Stimulated activated CD4-positive, alpha-beta T cell treated with anti-CD3 and anti-CD28 coated beads, Interleukin-4, amount 100 ng/mL, for 24 hours (primary cell): Measurements from ENCODE around the gene ACTMAP.
"Not testable (repeated sequence)": the region's sequence is repeated elsewhere in the genome, so short reads cannot be mapped to it uniquely, and the experiment has no call there.

Experiments
- DNase-seq: peaks from one replicate; pipeline ENCODE4 v3.0.0-alpha.2; 2020

Gene ACTMAP, protein sequence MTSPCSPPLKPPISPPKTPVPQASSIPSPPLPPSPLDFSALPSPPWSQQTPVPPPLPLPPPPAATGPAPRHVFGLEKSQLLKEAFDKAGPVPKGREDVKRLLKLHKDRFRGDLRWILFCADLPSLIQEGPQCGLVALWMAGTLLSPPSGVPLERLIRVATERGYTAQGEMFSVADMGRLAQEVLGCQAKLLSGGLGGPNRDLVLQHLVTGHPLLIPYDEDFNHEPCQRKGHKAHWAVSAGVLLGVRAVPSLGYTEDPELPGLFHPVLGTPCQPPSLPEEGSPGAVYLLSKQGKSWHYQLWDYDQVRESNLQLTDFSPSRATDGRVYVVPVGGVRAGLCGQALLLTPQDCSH

DNA sequence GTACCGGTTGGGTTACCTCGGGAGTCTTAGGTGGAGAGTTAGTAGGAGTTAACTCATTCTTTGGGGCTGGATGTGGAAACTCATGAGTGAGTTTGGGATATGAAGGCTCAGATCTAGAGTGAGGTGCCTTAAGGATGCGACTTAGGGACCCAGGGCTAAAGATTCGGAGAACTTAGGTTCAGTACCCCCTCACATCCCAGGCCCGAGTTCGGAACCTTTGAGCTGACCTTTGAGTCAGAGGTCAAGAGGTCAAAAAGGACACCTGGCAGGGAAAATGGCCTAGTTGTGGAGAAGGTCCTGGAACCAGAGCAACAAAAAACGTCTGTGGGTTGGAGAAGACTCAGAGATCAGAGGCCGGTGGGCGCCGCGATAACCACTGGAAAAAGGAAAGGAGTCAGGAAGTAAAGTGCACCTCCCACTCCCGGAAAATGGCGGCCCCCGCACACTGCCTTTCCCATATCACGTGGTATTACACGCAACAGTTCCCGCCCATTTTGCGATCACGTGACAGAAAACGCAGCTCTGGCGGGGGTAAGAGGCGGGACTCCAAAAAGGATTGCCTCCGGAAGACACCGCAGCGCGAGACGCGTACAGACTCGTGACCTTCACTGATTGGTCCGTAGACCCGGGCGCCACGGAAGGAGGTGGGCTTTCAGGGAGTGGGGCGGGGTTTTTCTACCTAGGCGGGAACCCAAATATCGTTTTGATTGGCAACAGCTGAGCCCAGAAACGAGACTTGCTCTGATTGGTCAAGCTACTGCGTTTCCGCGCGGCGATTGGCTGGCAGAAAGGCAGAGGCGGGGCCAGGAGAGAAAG lies at the start of gene ACTMAP:
ACTMAP (minus strand) TSS at position 420 of the 816 bp plus-strand sequence. CDS start 674 bp downstream, outside the sequence.
- peak; percentile 100 for DNase-seq

DNA sequence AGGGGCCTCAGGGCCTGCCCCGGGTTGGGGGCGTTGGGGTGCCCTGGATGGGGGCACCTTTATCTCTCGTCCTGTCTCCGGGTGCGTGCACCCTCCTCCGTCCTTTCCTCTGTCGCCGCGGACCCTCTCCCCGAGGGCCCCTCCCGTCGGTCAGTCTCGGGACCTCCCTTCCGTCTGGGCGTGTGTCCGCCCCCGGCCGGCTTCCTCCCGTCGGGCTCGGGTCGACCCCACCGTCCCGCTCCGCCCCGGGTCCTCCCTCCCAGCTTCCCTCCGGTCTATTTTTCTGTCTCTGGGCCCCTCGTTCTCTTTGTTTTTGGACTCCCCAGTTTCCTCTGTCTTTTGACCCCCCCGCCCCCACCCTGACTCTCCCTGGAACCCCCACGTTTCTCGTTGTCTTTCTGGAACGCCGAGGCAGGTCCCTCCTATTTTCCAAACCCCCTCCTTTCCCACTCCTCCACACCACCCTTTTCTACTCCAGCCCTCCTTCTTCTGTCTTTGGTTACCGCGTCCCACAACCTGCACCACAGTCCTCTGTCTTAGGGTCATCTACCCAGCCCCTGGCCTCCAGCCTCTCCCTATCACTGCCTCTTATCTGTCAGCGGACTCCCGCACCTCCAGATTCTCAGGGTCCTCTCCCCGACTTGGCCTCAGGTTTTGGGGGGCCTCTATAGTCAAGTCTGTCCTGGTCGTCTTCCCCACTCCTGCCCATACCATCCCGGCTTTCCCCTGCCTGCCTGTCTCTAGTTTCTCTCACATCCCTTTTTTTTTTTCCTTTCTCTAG lies 49.5 kb upstream of the ACTMAP start:
- no peak for DNase-seq

- peak; percentile 100 for DNase-seq
These were observed 48.6 kb upstream of the ACTMAP start, which contains the start of gene EGLN2 for GRCh38 chr19:40798683-40799557. Gene EGLN2, plus strand, starts transcription at chr19:40799191. Its CDS starts 1,382 bp downstream, at chr19:40800573.

DNA sequence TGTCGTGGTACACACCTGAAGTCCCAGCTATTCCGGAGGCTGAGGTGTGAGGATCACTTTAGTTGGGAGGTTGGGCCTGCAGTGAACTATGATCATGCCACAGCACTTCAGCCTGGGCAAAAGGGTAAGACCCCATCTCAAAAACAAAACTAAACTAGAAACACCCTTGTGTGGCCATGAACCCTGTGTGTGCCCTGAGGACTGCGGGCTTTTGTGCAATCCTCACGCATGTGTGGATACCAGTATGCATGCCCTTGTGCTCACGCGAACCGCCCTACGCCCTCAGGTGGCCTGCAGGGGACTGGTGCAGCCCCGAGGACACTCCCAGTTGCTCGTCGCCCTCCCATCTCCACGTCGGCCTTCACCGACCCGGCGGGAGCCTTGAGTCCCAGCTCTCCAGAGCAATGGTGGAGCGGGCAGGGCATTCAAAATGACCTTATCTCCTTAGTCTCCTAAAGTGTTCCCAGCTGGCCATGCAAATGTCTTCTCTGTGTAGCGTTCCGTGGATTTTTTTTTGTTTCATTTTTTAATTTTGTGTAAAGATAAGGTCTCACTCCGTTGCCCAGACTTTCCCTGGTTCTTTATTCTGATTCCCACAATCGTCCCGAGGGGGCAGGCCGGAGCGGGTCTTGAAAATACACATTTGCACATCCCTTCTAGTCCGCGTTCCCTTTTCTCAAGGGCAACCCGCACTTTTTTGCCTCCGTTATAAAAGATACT lies 47.8 kb upstream of the ACTMAP start:
- DNase-seq = peak; percentile 66

DNA sequence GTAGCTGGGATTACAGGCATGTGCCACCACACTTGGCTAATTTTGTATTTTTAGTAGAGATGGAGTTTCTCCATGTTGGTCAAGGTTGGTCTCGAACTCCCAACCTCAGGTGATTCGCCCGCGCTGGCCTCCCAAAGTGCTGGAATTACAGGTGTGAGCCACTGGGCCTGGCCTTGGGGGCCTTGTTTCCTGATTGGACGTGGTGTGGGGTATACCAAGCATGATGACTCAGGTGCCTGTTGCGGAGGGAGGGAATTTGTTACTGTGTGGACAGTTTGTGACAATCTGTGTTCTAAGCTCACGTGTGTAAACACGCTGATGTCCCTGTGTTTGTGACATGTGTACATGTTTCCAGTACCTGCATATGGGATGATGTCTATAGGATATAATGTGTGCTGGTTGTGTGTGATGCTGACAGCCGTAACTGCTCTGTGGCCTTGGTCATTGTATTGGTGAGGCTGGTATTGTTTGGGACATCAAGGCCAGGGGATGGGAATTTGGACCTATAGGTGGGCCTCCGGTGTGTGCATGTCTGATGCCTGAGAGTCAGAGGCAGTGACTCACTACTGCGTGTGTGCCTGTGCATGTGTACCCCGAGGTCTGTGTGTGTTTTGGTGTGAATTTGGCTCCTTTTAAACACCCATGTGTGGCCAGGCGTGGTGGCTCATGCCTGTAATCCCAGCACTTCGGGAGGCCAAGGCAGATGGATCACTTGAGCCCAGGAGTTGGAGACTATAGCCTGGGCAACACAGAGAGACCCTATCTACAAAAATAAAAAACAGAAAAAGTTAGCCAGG lies 47.1 kb upstream of the ACTMAP start:
- DNase-seq = no peak

GRCh38 chr19:40791996-40792395 lies 41.7 kb upstream of the ACTMAP start:
- no peak for DNase-seq

- DNase-seq = no peak
These were observed 41.1 kb upstream of the ACTMAP start for GRCh38 chr19:40791349-40791748.

GRCh38 chr19:40786060-40787037 lies 36.1 kb upstream of the ACTMAP start:
- no peak for DNase-seq

DNA sequence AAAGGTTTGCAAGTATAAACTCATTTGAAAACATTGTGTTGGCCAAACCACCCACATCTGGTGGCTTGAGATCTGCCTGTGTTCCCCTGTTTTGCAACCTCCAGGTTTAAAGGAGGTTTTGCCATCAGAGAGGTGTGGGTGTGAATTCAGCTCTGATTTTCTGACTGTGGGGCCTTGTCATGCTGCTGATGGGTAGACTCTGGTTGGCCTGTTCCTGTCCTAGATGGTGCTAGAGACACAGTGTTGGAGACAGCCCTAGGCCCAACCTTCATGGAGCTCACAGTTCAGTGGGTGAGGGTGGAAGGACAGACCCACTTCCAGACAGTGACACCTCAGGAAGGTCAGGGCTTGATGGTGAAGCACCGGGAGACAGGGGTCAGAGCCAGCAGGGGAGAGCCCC lies 35.2 kb upstream of the ACTMAP start:
- DNase-seq = no peak

- not testable (repeated sequence) for DNase-seq
These were observed 33.9 kb upstream of the ACTMAP start for GRCh38 chr19:40784146-40784545.

DNA sequence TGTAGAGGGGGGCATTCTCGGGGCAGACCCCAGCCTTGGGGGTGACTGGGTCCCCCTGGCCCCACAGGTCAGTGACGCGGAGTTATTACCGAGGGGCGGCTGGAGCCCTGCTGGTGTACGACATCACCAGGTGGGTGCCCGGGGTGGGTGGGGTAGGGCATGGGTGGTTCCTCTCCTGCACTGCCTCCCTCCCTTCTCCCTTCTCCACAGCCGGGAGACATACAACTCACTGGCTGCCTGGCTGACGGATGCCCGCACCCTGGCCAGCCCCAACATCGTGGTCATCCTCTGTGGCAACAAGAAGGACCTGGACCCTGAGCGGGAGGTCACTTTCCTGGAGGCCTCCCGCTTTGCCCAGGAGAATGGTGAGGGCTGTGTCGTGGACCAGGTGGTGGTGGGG lies 33.4 kb upstream of the ACTMAP start:
- no peak for DNase-seq

GRCh38 chr19:40781140-40781539 lies 30.9 kb upstream of the ACTMAP start:
- DNase-seq = no peak

- DNase-seq = no peak
These were observed 30.3 kb upstream of the ACTMAP start for GRCh38 chr19:40780582-40780981.

DNA sequence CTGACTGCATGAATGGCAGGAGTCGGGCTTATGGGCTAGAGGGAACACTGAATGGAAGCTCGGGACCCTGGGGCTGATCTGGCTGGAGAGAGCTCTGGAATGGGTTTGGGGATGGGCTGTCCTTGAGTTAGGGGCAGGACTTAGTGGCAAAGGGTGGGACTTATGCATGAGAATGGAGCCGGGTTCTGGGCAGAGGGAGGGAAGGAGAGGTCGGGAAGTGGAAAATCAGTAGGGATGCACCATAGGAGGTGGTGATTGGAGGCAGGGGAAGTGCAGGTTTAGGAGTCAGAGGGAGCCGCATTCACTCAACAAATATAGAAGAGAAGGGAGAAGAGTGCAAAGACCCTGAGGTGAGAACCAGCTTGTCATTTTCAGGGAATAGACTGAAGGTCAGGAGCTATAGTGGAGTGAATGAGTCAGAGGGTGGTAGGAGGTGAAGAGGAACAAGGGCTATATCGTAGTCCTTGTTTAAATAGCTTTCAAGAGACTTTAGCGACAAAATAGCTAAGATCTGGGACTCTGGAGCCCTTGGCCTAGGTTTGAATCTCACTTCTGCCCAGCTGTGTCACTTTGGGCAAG lies 28.5 kb upstream of the ACTMAP start:
- DNase-seq = no peak

DNA sequence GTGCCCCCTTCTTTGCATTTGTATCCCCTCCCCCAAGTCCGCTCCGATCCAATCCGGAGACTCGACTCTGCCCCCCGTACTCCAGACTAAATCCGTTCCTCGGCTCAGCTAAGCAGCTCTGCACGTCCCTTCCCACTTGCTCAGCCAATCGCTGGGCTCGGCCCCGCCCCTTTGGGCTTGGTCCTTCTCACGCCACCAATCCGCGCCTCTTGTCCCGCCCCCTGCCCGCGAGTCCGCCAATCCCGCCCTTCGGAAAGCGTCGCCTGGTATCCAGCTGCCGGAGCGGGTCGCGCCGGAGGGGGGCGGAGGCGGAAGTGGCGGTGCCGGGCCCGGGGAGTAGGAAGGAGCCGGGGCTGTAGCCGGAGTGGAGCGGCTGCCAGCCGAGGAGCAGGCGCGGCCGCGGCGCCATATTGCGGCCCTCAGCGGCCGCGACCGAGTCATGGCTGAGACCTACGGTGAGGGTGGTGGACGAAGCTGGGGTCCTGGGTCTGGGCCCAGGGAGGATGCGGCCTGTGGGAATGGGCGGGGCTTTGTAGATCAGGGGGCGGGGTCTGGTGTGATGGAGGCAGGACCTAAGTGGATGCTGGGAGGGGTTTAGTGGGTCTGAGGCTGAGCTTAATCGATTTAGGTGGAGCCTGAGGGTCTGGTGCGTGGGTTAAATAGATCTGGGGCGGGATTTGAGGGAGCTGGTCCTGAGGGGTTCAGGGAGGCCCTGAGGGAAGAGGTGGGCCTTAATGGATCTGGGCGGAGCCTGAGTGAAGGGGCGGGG lies 27.8 kb upstream of the ACTMAP start, which contains the start of gene RAB4B:
RAB4B (plus strand) TSS at position 311 of the 769 bp plus-strand sequence; CDS start at position 440, 129 bp downstream.
- peak; percentile 100 for DNase-seq

DNA sequence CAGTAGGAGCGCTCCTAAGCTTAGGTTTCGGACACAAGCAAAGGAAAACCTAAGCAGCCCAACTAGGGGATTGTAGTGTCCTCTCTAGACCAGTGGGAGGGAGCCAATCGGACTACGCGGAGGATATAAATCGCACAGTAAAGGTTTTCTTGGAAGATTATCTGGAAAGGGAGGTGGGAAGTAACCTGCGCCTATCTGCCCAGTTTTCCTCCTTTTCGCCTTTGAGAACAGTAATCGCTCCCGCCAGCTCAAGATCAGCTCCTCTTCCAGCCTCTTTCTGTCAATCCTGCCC lies 27.3 kb upstream of the ACTMAP start:
- DNase-seq = no peak

DNA sequence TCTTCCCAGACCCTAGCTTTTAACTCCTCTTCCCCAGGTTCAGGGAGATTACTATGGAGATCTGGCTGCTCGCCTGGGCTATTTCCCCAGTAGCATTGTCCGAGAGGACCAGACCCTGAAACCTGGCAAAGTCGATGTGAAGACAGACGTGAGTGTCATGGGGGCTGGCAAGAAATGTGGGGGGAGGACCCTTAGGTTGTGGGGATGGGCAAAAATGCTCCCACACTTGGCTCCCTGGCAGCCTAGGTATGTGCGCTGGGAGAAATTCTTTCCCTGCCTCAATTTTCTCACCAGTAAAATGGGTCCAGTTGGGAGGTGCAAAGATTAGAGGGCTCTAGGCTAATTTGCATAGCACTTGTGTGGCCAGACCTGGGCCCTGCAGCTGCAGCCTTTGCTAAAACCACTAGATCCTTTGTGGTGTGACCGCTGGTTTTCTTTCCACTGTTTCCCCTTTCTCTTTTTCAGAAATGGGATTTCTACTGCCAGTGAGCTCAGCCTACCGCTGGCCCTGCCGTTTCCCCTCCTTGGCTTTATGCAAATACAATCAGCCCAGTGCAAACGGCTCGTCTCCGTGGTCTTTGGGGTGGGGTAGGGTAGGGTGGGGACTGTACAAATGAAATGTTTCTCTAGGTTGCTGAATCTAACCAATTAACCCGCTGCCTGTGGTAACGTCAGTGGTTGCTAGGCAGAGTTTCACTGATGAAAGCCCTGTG lies 26.8 kb upstream of the ACTMAP start:
- peak; percentile 90 for DNase-seq

DNA sequence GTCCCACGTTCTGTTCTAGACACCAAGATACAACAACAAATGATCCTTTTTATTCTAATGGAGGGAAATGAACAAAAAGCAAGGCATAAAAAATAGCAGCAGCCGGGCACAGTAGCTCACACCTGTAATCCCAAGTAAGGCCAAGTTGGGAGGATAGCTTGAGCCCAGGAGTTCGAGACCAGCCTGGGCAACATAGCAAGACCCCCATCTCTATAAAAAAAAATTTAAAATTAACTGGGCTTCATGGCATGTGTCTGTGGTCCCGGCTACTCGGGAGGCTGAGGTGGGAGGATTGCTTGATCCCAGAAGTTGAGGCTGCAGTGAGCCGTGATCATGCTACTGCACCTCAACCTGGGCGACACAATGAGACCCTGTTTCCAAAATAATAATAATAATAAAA lies 26.1 kb upstream of the ACTMAP start:
- DNase-seq = no peak
